IMR-90 (cell line): ENCODE results near the gene HINT2. TPM values are rescaled to one million over a fixed set of nuclear protein-coding genes. Genes with fewer than 3 reads are reported as not detected.
A peak's percentile ranks its signal among the peaks of the same experiment; 100 is the strongest.

Source experiments
- ATAC-seq: fragments of 200-7000 bp; cut with Tn5 transposase; 2 replicates; pipeline ENCODE4 v1.9.1; 2020; ENCODE audit warnings: low read depth, mild to moderate bottlenecking, moderate library complexity
- BruUV-seq: library from RNA; stranded (reverse); fragments of 400-500 nt; replicated peaks from 2 replicates; lab custom pipeline; 2021; lab: Mats Ljungman, UMichigan
- CTCF ChIA-PET: fragments of 300-600 bp; formaldehyde crosslinking; extraction: SDS; loops from one replicate; lab custom pipeline; 2021; ENCODE audit warnings: antibody characterized with exemption; lab: Yijun Ruan, JAX
- POLR2A ChIA-PET: fragments of 300-600 bp; sonication (Branson Sonifier 250); formaldehyde crosslinking; loops from one replicate; lab custom pipeline; 2022; ENCODE audit warnings: antibody characterized with exemption; ENCODE audit not compliant: unreplicated experiment; lab: Charles Lee
- DNase-seq: peaks from one replicate; pipeline ENCODE4 v3.0.0; 2013
- H2AFZ ChIP-seq: replicated peaks from 2 replicates; pipeline ENCODE3; 2013; ENCODE audit warnings: low read length, mild to moderate bottlenecking; ENCODE audit not compliant: poor library complexity
- H2AK5ac ChIP-seq: 2 replicates; pipeline ENCODE4 v1.6.1; 2013; ENCODE audit warnings: low read depth, low read length, inconsistent platforms
- H2AK9ac ChIP-seq: replicated peaks from 2 replicates; pipeline ENCODE3; 2013; ENCODE audit warnings: mild to moderate bottlenecking, low read depth, low read length, moderate library complexity; ENCODE audit not compliant: poor library complexity
- H2BK120ac ChIP-seq: 2 replicates; pipeline ENCODE4 v1.6.1; 2013; ENCODE audit warnings: low read depth, low read length, inconsistent platforms
- H2BK15ac ChIP-seq: 3 replicates; pipeline ENCODE4 v1.6.1; 2013; ENCODE audit warnings: low read depth, low read length, inconsistent platforms
- H2BK20ac ChIP-seq: 2 replicates; pipeline ENCODE4 v1.6.1; 2013; ENCODE audit warnings: low read depth, mild to moderate bottlenecking, inconsistent platforms, low read length, moderate library complexity
- H2BK5ac ChIP-seq: 2 replicates; pipeline ENCODE4 v1.6.1; 2013; ENCODE audit warnings: mild to moderate bottlenecking, low read depth, low read length, inconsistent platforms; ENCODE audit not compliant: poor library complexity, severe bottlenecking
- H3K14ac ChIP-seq: replicated peaks from 2 replicates; pipeline ENCODE4 v1.6.1; 2013; ENCODE audit warnings: low read depth, low read length, inconsistent platforms
- H3K18ac ChIP-seq: 2 replicates; pipeline ENCODE4 v1.6.1; 2013; ENCODE audit warnings: low read depth, low read length, control low read depth
- H3K23ac ChIP-seq: 2 replicates; pipeline ENCODE4 v1.6.1; 2013; ENCODE audit warnings: low read depth, low read length, inconsistent platforms
- H3K27ac ChIP-seq: 2 replicates; pipeline ENCODE4 v1.5.1; 2013; ENCODE audit warnings: mild to moderate bottlenecking, control low read depth, low read length; ENCODE audit not compliant: insufficient read depth
- H3K27me3 ChIP-seq: 2 replicates; pipeline ENCODE4 v1.6.1; 2013; ENCODE audit warnings: low read length; ENCODE audit not compliant: control insufficient read depth, insufficient read depth
- H3K36me3 ChIP-seq: 2 replicates; pipeline ENCODE4 v1.6.1; 2013; ENCODE audit warnings: low read length, mixed read lengths; ENCODE audit not compliant: control insufficient read depth, insufficient read depth
- H3K4ac ChIP-seq: 2 replicates; pipeline ENCODE4 v1.6.1; 2013; ENCODE audit warnings: low read depth, low read length, inconsistent platforms
- H3K4me1 ChIP-seq: 2 replicates; pipeline ENCODE4 v1.6.1; 2013; ENCODE audit warnings: low read length, mixed read lengths; ENCODE audit not compliant: control insufficient read depth, insufficient read depth
- H3K4me2 ChIP-seq: 2 replicates; pipeline ENCODE4 v1.6.1; 2013; ENCODE audit warnings: low read depth, mild to moderate bottlenecking, control low read depth, low read length, moderate library complexity
- H3K4me3 ChIP-seq: 2 replicates; pipeline ENCODE4 v1.5.1; 2013; ENCODE audit warnings: low read depth, mild to moderate bottlenecking, control low read depth, low read length, moderate library complexity; ENCODE audit not compliant: insufficient read depth
- H3K56ac ChIP-seq: 2 replicates; pipeline ENCODE4 v1.6.1; 2013; ENCODE audit warnings: low read length, inconsistent platforms; ENCODE audit not compliant: insufficient read depth; ENCODE audit errors: extremely low read depth
- H3K79me1 ChIP-seq, 2 experiments: 2 replicates each; pipeline ENCODE4 v1.6.1; 2013; ENCODE audit warnings: low read length in 2 of 2, inconsistent platforms in 1 of 2, low read depth in 1 of 2
- H3K9ac ChIP-seq: 2 replicates; pipeline ENCODE4 v1.6.1; 2013; ENCODE audit warnings: low read depth, low read length, control low read depth
- H3K9me1 ChIP-seq: 2 replicates; pipeline ENCODE4 v1.6.1; 2013; ENCODE audit warnings: low read length, inconsistent platforms; ENCODE audit not compliant: insufficient read depth
- H3K9me3 ChIP-seq: 2 replicates; pipeline ENCODE4 v1.6.1; 2013; ENCODE audit warnings: low read length; ENCODE audit not compliant: control insufficient read depth, insufficient read depth
- H4K20me1 ChIP-seq: 2 replicates; pipeline ENCODE4 v1.6.1; 2013; ENCODE audit warnings: low read length, inconsistent platforms; ENCODE audit not compliant: insufficient read depth
- H4K5ac ChIP-seq: 2 replicates; pipeline ENCODE4 v1.6.1; 2013; ENCODE audit warnings: mild to moderate bottlenecking, low read depth, low read length, control low read depth
- H4K8ac ChIP-seq, 2 experiments: 2 replicates each; pipeline ENCODE4 v1.6.1; 2013; ENCODE audit warnings: low read depth in 2 of 2, low read length in 2 of 2, control low read depth in 1 of 2, inconsistent platforms in 1 of 2
- H4K91ac ChIP-seq: 2 replicates; pipeline ENCODE4 v1.6.1; 2013; ENCODE audit warnings: low read depth, low read length, inconsistent platforms; ENCODE audit not compliant: insufficient read depth
- MAFK ChIP-seq: IDR thresholded peaks from 2 replicates; pipeline ENCODE4 v1.6.1; 2012; ENCODE audit warnings: low read depth, low read length, improper control_type of control experiment
- NFE2L2 ChIP-seq: fragments of 150-350 bp; IDR thresholded peaks from 2 replicates; pipeline ENCODE4 v1.6.1; 2016; ENCODE audit warnings: low read depth, mild to moderate bottlenecking, low read length
- POLR2A ChIP-seq: IDR thresholded peaks from 2 replicates; pipeline ENCODE4 v1.6.1; 2012; ENCODE audit warnings: mild to moderate bottlenecking, low read depth, low read length
- WGBS, 2 experiments: methylation state at CpG; one replicate each; pipeline versions ENCODE4 v1.1.5 to v1.1.7; 2013; ENCODE audit warnings: missing lambda C conversion rate in 2 of 2; ENCODE audit not compliant: insufficient read length in 1 of 2; ENCODE audit errors: extremely low coverage in 2 of 2; 5-methylcytosine and 5-hydroxymethylcytosine counted together
- dilution Hi-C: fragments of 300-500 bp; cut with HindIII; formaldehyde crosslinking; loops from one replicate; pipeline ENCODE4 v1.14.3; 2018; ENCODE audit warnings: low sequenced_read_pairs; ENCODE audit not compliant: unreplicated experiment
- in situ Hi-C: fragments of 300-500 bp; cut with MboI; formaldehyde crosslinking; loops from 3 replicates; pipeline ENCODE4 v1.14.3; 2019; ENCODE audit warnings: low sequenced_read_pairs, inconsistent platforms, mixed read lengths
- intact Hi-C: fragments of 100-400 bp; cut with micrococcal nuclease; formaldehyde crosslinking; loops from 2 replicates; pipeline ENCODE4 v1.10.0; 2022
- polyA plus RNA-seq, 3 experiments: library from polyadenylated mRNA; depleted of rRNA; stranded (reverse); fragments of >200 nt; gene quantifications; 2 replicates each; pipeline ENCODE4 v1.2.3, GENCODE V29; 2012; ENCODE audit warnings: low replicate concordance in 1 of 3
- total RNA-seq: library from RNA; depleted of rRNA; stranded (reverse); fragments of >200 nt; gene quantifications from 2 replicates; pipeline ENCODE4 v1.2.3, GENCODE V29; 2012

The HINT2 gene
- total and polyA plus RNA-seq, 2 of the 4 experiments (the other 2 are of a cell fraction) = 7.5 to 20.6 TPM

DNA sequence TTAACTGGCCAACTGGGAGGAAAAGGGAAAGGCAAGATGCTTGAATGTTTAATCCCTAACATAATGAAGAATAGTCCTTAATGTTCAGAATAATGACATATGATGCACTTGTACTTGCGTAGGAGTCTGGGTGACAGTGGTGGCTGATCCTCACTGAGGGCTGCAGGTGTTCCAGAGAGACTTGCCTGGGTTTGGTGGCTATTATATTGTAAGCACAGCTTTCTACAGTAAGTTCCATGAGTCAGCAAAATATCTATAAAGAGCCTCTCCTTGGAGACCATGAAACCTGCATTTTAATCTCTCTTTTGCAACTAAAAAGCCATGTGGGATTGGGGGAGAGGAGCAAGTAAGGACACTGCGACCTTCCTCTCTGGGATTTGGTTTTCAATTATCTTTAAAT, 25.3 kb downstream of the HINT2 start:
- in situ Hi-C loops = no loop called here
- Histone ChIP-seq H3K27ac (no peak overlapping the region), H3K9me1 (peaks cover 20% of the 10 kb centered on the region), H2AFZ (no peak overlapping the region), H3K4me1 (peaks cover 27% of the 10 kb centered on the region), H2AK9ac (no peak overlapping the region), H3K9ac (no peak overlapping the region), H3K79me1 (peaks cover 16 to 30% of the 10 kb centered on the region in 2 experiments), H2AK5ac (no peak overlapping the region), H4K91ac (no peak overlapping the region), H4K5ac (no peak overlapping the region), H3K9me3 (no peaks in the 10 kb centered on the region), H3K4ac (no peak overlapping the region), H2BK120ac (no peak overlapping the region), H3K14ac (no peak overlapping the region), H2BK15ac (no peak overlapping the region), H2BK20ac (no peak overlapping the region), H3K23ac (no peak overlapping the region), H4K8ac (no peak overlapping the region), H3K18ac (no peak overlapping the region), H4K20me1 (no peaks in the 10 kb centered on the region), H3K4me2 (no peak overlapping the region), H3K56ac (no peak overlapping the region), H3K4me3 (no peak overlapping the region), H3K36me3 (no peaks in the 10 kb centered on the region), H2BK5ac (no peak overlapping the region), H3K27me3 (peaks cover 15% of the 10 kb centered on the region)
- ATAC-seq (no peak), DNase-seq (no peak)
- intact Hi-C loops = no loop called here
- WGBS, 2 experiments = no CpG with 5 or more reads among the region's 2 CpGs
- dilution Hi-C loops = no loop called here
- BruUV-seq = no TSS peak
- ChIA-PET POLR2A (interaction anchor here (0.8 kb wide), 1 partner anchor 93 kb away, joined by 3 read pairs; no protein-coding TSS in a partner anchor), CTCF (interaction anchor here (0.6 to 2.1 kb wide), 16 partner anchors 12 to 240 kb away, joined by 3 to 25 read pairs (median 4); partner anchors contain the start of genes OR13J1 and SPAG8)
- TF ChIP-seq NFE2L2 (peak; percentile 50; the same call in 1 of the 2 replicates), POLR2A (no peak), MAFK (peak; percentile 92)
